ENCODE results near the gene ALG3. TPM values are rescaled to one million over a fixed set of nuclear protein-coding genes. Genes with fewer than 3 reads are reported as not detected.

ALG3 gene
- total RNA-seq, 1 experiment from 2014 or later: 57.2 TPM

DNA sequence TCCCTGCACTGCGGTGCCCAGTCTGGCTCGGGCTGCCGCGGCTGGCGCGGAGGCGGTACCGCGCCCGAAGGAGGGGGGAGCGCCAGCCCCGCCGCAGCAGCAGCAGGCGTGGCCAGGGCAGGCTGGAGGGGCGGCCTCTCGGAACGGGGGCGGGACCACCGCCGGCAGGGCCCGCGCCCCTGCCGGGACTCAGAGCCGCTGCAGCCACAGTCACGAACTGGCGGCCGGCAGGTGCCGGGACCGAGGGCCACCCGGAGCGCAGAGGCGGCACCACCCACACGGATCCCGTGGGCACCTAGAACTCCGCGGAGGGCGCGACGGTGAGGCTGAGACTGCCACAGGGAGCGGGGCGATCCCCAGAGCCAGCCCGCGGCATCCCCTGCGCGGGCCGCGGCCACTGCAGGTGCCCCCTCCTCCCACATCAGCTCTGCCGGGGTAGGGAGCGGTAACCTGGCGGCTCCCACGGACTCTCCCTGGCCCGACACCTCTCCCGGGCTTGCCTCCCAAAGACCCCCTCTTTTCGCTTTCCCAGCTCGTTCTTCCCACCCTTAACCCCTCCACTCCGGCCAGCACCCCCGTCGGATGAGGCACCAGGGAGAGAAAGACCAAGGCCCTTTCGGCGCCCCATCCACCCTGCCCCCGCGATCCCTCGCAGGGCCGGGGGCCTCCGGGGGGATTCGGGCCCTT lies 19.2 kb downstream of the ALG3 start, which contains the start of gene VWA5B2:
Gene VWA5B2 (plus strand): TSS at position 192 of the 687 bp plus-strand sequence. CDS start 944 bp downstream, outside the sequence.
- Histone ChIP-seq H3K27me3 (peaks cover 59% of the 10 kb centered on the region), H3K9me3 (no peaks in the 10 kb centered on the region), H3K36me3 (no peaks in the 10 kb centered on the region), H3K4me3 (peak within 1 kb of the TSS; percentile 25)
- peak; percentile 71 for DNase-seq

DNA sequence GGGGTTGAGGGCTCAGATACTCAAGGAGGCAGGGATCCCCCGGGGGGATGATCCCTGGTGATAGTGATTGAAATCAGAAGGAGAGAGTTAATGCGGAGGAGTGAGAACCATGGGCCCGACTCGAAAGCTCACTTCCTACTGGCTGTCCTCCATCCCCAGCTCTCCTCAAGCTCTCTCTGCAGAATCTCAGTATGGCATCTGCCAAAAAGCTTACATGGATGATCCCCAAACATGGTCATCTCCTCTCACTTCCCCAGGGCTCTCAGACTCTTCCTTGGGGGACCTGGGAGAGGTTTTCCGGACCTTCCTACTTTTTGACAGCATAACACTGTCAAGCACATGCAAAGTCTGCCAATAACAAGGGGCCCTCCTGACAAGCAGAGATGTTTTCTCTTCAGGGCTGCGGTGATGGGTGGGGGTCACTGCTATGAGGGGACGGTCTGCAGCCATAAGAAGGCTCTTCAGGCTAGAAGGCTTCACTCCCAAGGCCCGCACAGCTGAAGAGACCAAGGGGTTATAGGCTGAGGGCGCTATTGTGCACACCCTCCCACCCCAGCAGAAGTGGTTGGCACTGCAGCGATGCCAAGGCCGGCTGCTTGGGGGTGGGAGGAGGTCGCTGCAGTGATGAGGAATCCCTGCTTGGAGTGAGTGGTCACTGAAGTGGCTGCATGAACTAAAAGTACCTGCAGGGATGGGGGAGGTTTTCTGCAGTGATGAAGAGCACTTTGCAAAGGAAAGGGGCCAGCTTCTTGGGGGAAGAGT lies 20.2 kb downstream of the ALG3 start:
- Histone ChIP-seq H3K9me3 (no peaks in the 10 kb centered on the region), H3K36me3 (no peaks in the 10 kb centered on the region), H3K27me3 (peaks cover 59% of the 10 kb centered on the region), H3K4me3 (no peak overlapping the region)
- no peak for DNase-seq

DNA sequence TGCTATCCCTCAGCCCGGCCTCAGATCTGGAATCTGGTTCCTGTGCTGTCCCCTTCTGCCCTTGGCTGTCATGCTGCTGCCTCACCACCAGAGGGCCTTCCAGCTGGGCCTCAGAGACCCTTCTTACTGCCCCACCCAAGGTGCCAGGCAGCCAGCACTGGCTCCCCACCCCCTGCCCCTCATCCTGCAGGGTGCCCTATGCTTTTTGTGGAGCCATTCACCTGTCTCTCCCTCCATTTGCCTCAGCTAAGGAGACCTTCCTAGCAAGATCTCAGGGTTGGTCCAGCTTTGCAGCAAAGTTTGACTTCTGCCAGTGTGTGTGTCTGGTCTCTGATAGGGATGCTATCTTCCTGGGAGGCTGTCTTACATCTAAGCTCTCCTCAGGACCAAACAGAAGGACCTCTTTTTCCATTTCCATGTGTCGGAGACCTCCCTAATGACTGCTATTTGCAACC lies 21.3 kb downstream of the ALG3 start:
- no peak overlapping the region for H3K4me3 ChIP-seq
- peak; percentile 38 for DNase-seq
- no peaks in the 10 kb centered on the region for H3K36me3 ChIP-seq
- H3K9me3 ChIP-seq: no peaks in the 10 kb centered on the region
- H3K27me3 ChIP-seq: peaks cover 59% of the 10 kb centered on the region

DNA sequence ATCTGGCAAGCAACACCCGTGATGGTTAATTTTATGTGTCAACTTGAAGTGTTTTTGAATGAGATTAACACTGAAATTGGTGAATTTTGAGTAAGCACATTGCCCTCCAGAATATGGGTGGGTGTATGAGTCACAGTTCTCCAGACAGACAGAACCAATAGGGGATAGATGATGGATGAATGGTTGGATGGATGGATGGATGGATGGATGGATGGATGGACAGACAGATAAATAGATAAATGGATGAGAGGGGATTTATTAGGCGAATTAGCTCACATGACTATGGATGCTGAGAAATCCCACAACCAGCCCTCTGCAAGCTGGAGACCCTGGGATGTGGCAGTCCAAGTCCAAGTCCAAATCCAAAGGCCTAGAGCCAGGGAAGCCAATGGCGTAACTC lies 24.8 kb downstream of the ALG3 start:
- Histone ChIP-seq H3K9me3 (no peaks in the 10 kb centered on the region), H3K4me3 (no peak overlapping the region), H3K36me3 (no peaks in the 10 kb centered on the region), H3K27me3 (peaks cover 38% of the 10 kb centered on the region)
- DNase-seq: no peak

DNA sequence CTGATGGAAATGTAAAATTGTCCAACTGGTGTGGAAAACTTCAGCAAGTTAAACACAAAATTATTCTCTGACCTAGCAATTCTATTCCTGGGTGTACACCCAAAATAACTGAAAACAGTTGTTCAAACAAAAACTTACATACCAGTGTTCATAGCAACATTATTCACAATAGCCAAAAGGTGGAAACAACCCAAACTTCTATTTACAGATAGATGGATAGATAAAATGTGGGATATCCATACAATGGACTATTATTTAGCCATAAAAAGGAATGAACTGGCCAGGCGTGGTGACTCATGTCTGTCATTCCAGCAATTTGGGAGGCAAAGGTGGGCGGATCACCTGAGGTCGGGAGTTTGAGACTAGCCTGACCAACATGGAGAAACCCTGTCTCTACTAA lies 26.2 kb downstream of the ALG3 start:
- DNase-seq: no peak
- no peaks in the 10 kb centered on the region for H3K36me3 ChIP-seq
- H3K27me3 ChIP-seq: peaks cover 28% of the 10 kb centered on the region
- no peak overlapping the region for H3K4me3 ChIP-seq
- no peaks in the 10 kb centered on the region for H3K9me3 ChIP-seq

DNA sequence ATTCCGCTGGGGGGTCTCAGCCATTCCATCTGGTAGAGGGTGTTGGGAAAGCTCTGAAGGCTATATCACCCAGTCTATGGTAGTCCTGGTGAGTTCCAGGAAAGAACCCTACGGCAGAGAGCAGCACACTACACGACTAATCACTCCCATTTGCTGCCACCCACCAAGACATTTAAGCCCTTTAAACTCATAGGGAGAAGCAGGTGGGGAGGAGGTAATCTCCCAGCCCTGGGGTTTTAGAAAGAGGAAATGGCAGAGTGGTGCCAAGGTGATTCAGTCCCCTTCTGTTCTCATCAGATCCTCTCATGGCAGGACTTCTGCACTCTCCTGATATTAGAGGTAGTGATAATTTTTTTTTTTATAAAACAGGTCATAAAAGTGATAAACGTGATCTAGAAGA lies 29.9 kb downstream of the ALG3 start:
- Histone ChIP-seq H3K4me3 (no peak overlapping the region), H3K9me3 (peaks cover 3% of the 10 kb centered on the region; the same call in 1 of the 2 replicates), H3K27me3 (peaks cover 11% of the 10 kb centered on the region; the same call in 1 of the 2 replicates), H3K36me3 (no peaks in the 10 kb centered on the region)
- DNase-seq: no peak

DNA sequence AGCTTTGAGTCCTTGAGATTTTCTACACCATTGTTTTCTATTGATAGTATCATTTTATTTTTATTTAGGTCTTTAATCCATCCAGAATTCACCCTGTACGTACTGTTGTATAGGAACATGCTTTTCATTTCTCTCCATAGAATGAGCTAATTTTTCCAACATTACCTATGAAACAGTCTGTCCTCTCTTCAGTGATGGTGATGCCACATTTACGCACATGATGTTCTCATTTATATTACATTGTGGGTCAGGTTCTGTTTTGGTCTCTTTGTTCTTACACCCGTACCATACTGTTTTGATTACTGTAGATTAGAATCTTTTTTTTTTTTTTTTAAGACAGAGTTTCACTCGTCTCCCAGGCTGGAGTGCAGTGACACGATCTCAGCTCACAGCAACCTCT lies 37.0 kb downstream of the ALG3 start:
- Histone ChIP-seq H3K9me3 (peaks cover 3% of the 10 kb centered on the region; the same call in 1 of the 2 replicates), H3K36me3 (no peaks in the 10 kb centered on the region), H3K4me3 (no peak overlapping the region), H3K27me3 (peaks cover 5% of the 10 kb centered on the region; the same call in 1 of the 2 replicates)
- no peak for DNase-seq

DNA sequence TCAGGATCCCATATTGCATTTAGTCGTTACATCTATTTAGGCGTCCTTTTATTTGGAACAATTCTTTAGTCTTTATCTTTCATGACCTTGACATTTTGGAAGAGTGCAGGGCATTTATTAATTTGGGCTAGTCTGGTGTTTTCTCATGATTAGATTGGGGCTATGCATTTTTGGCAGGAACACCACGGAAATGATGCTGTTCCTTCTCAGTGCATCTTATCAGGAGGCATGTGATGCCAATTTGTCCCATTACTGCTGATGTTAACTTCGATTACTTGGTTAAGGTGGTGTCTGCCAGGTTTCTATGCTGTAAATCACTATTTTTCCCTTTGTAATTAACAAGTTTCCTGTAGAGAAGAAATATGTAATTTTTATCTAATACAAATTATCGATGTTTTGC lies 37.5 kb downstream of the ALG3 start:
- peaks cover 3% of the 10 kb centered on the region; the same call in 1 of the 2 replicates for H3K9me3 ChIP-seq
- H3K27me3 ChIP-seq: peaks cover 7% of the 10 kb centered on the region; the same call in 1 of the 2 replicates
- no peak for DNase-seq

DNA sequence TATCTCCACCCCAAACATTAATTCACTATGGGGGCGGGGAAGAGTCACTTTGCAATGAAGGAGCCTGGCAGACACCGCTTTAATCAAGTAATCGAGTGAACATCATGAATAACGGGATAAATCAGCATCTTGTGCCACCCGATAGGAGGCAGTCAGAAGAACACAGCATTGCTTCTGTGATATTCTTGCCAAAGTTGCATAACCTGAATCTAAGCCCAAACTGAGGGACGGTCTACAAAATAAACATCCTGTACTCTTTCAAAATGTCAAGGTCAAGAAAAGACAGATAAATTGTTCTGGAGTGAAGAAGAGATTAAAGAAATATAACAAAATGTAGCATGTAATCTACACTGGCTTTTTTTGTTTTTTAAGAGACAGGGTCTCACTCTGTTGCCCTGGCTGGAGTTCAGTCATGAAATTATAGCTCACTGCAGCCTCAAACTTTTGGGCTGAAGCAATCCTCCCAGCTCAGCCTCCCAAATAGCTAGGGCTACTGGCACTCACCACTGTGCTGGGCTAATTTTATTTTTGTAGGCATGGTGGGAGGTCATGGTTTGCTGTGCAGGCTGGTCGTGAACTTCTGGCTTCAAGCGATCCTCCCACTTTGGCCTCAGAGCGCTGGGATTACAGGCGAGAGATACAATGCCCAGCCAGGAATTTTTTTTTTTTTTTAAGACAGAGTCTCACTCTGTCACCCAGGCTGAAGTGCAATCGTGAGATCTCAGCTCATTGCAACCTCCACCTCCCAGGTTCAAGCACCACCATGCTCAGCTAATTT lies 39.4 kb downstream of the ALG3 start:
- DNase-seq: no peak
- Histone ChIP-seq H3K4me3 (no peak overlapping the region), H3K27me3 (peaks cover 7% of the 10 kb centered on the region; the same call in 1 of the 2 replicates), H3K9me3 (no peaks in the 10 kb centered on the region), H3K36me3 (no peaks in the 10 kb centered on the region)

More for the DNA sequence above, 37.5 kb downstream of the ALG3 start:
- H3K36me3 ChIP-seq: no peaks in the 10 kb centered on the region
- no peak overlapping the region for H3K4me3 ChIP-seq

DNA sequence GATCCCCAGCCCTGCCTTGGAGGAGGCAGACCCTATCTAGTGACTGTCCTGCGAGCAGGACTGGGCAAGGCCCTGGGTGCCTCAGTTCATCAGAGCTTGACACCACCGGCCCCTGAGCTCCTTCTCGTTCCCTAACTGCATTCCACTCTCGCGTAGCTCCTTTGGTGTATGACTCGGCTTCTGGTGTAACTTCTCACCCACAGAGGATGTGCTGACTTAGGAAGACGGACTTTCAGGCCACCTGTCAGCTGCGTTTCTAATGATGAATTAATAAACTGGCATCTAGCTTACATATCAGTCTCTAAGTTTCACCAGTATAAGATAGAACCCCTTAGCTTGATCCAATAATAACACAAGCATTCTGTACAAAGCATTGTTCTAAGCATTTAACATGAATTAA lies 45.2 kb downstream of the ALG3 start:
- no peaks in the 10 kb centered on the region for H3K36me3 ChIP-seq
- H3K4me3 ChIP-seq: no peak overlapping the region
- no peak for DNase-seq
- no peaks in the 10 kb centered on the region for H3K9me3 ChIP-seq
- peaks cover 7% of the 10 kb centered on the region; the same call in 1 of the 2 replicates for H3K27me3 ChIP-seq

DNA sequence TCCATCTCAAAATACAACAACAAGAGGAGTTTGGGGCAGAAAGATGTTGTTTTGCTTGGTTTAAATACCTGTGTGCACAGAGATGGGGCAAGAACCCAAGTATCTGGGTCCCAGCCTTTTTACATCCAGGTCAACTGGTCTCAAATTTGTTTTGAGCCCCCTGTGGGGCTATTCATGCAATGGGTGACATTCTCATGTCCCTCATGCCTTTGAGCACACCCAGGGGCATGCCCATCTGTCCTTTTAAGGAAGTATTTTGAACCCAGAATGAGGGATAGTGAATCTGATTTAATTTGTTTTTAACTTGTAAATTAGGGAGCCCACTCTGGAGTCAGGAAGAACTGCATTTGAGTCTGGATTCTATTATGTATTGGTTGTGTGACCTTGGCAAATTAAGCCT lies 47.9 kb downstream of the ALG3 start:
- no peak overlapping the region for H3K4me3 ChIP-seq
- no peaks in the 10 kb centered on the region for H3K27me3 ChIP-seq
- no peak for DNase-seq
- no peaks in the 10 kb centered on the region for H3K9me3 ChIP-seq
- peaks cover 2% of the 10 kb centered on the region; the same call in 1 of the 2 replicates for H3K36me3 ChIP-seq

DNA sequence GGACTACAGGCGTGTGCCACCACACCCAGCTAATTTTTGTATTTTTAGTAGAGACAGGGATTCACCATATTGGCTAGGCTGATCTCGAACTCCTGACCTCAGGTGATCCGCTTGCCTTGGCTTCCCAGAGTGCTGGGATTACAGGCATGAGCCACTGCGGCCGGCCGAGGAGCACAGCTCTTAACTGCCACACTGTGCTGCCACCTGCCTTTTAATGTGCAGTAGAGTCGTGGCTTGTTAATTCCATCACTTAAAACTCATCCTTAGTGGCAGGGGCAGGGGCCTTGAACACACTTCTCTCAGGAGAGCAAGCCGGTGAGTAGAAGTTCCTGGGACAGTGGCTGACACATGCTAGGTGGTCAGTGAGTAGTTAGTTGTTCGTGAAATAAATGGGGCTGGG lies 50.3 kb downstream of the ALG3 start:
- DNase-seq: no peak
- peaks cover 20% of the 10 kb centered on the region for H3K36me3 ChIP-seq

DNA sequence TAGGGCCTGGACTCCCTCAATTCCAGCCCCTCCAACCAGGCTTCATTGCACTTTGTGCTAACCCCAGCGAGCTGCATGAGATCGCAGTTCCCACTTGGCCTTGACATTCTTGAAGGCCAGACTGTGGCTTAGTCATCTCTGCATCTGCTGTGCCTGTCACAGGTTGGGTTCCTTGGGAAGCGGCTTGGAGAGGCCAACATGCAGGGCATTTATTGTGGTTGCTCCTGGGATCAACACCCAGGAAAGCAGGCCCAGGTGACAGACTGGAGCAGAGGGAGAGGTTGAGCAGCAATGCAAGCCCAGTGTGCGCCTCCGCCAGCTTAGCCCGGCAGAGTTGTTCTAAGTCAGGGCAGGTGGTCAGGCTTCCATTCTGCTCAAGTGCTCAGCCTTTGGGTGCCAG lies 52.2 kb downstream of the ALG3 start:
- Histone ChIP-seq H3K36me3 (peaks cover 38% of the 10 kb centered on the region), H3K27me3 (no peaks in the 10 kb centered on the region), H3K9me3 (no peaks in the 10 kb centered on the region), H3K4me3 (no peak overlapping the region)
- no peak for DNase-seq

More for the DNA sequence above, 50.3 kb downstream of the ALG3 start:
- Histone ChIP-seq H3K9me3 (no peaks in the 10 kb centered on the region), H3K4me3 (no peak overlapping the region), H3K27me3 (no peaks in the 10 kb centered on the region)

DNA sequence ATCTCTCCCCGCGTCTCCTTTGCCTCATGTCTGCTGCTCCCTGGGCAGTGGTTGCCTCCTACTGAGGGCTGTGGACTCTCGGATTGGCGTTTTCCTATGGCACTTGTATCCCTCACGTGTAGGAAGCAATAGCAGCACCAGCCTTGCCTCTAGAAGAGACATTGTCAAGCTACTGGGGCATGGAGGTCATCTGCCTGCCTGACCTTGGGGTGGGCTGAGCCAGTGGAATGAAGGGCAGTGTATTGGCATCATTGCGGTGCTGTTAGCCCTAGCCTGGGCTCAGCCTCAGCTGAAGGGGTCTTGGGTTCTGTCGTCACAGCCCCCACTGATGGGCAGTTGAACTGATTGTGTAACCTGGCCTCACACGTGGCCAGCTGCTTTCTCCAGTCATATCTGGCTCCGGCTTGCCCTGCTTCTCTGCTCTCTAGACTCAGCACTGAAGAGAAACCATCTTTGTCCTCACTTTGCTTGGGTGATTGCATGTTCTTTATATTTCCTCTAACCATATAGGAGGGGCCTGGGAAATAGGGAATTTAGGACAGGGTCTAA lies 54.7 kb downstream of the ALG3 start:
- Histone ChIP-seq H3K4me3 (no peak overlapping the region), H3K9me3 (no peaks in the 10 kb centered on the region), H3K27me3 (no peaks in the 10 kb centered on the region), H3K36me3 (peaks cover 62% of the 10 kb centered on the region)
- no peak for DNase-seq

DNA sequence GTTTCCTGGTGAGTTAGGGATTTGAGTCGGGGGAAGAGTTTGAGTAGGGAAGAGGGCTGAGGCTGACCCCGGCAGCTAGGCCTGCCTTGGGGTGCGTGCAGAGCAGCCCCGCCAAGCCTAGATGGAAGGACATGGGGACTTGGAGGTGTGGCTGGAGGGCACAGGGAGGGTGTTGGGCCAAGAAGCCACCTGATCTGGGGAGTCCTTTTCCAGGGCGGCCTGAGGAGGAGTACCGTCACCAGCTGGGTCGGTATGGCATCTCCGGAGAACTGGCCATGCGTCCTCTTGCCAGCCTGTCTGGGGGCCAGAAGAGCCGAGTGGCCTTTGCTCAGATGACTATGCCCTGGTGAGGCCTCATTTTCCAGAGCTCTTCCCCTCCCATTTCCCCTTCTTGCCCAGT lies 55.9 kb downstream of the ALG3 start:
- DNase-seq: no peak
- H3K36me3 ChIP-seq: peaks cover 74% of the 10 kb centered on the region
- H3K27me3 ChIP-seq: no peaks in the 10 kb centered on the region
- H3K9me3 ChIP-seq: no peaks in the 10 kb centered on the region
- no peak overlapping the region for H3K4me3 ChIP-seq
